Germinal center (tissue), 1 donor: ENCODE measurements around the gene TTLL3.
"Not testable (repeated sequence)": the region's sequence is repeated elsewhere in the genome, so short reads cannot be mapped to it uniquely, and the experiment has no call there.

Source experiments
- DNase-seq: peaks from one replicate; pipeline ENCODE4 v3.0.0; 2012; ENCODE audit warnings: mixed read lengths, low spot score

The TTLL3 gene

GRCh38 chr3:9866639-9867038 lies 56.6 kb downstream of the TTLL3 start:
- no peak for DNase-seq

- DNase-seq, result no peak
Measured at GRCh38 chr3:9867106-9867505, 57.0 kb downstream of the TTLL3 start.

- no peak for DNase-seq
Measured at GRCh38 chr3:9869955-9870354, 59.9 kb downstream of the TTLL3 start.

- DNase-seq, result no peak
Measured at GRCh38 chr3:9870978-9871377, 60.9 kb downstream of the TTLL3 start.

- DNase-seq, result not testable (repeated sequence)
Measured at GRCh38 chr3:9872067-9872466, 62.0 kb downstream of the TTLL3 start.

GRCh38 chr3:9875448-9875847 lies 65.4 kb downstream of the TTLL3 start:
- no peak for DNase-seq

- DNase-seq, result not testable (repeated sequence)
Measured at GRCh38 chr3:9876255-9876654, 66.2 kb downstream of the TTLL3 start.

- no peak for DNase-seq
Measured at GRCh38 chr3:9876991-9877390, 66.9 kb downstream of the TTLL3 start.

- DNase-seq, result no peak
Measured at GRCh38 chr3:9878700-9879099, 68.6 kb downstream of the TTLL3 start.

GRCh38 chr3:9879830-9880549 lies 69.9 kb downstream of the TTLL3 start, which contains the start of gene CIDEC:
Gene CIDEC, minus strand, starts transcription at chr3:9880253. Its CDS starts 1,767 bp downstream, at chr3:9878486.
- no peak for DNase-seq

- DNase-seq, result no peak
Measured at GRCh38 chr3:9881441-9881840, 71.4 kb downstream of the TTLL3 start.

GRCh38 chr3:9883706-9884554 lies 73.9 kb downstream of the TTLL3 start:
- no peak for DNase-seq

GRCh38 chr3:9884555-9885165 lies 74.6 kb downstream of the TTLL3 start:
- DNase-seq, result no peak
